Ovary (tissue), 9 donors: ENCODE measurements around the gene MGME1. TPM values are rescaled to one million over a fixed set of nuclear protein-coding genes. Genes with fewer than 3 reads are reported as not detected.

ENCODE experiments used
- DNase-seq, 5 donors: peaks; one replicate each; pipeline ENCODE4 v3.0.0-alpha.2; 2019 to 2020
- H3K27ac ChIP-seq, 2 donors: fragments of 200-600 bp; one replicate each; pipeline versions ENCODE4 v1.5.1 to v1.8.0; 2019 to 2022
- H3K27me3 ChIP-seq: fragments of 200-600 bp; one replicate; pipeline ENCODE4 v1.8.0; 2022
- H3K36me3 ChIP-seq: fragments of 200-600 bp; sonication (generic); one replicate; pipeline ENCODE4 v1.5.1; 2019
- H3K4me1 ChIP-seq: one replicate; pipeline ENCODE4 v1.8.1; 2013; ENCODE audit warnings: mild to moderate bottlenecking, moderate library complexity; ENCODE audit not compliant: insufficient read depth
- H3K4me3 ChIP-seq: fragments of 200-600 bp; sonication (generic); one replicate; pipeline ENCODE4 v1.5.1; 2017
- H3K9me3 ChIP-seq, 2 donors: fragments of 200-600 bp in 1 of 2; sonication (generic) in 1 of 2; one replicate each; pipeline versions ENCODE4 v1.5.1 to v1.8.1; 2013 to 2019; ENCODE audit warnings: mild to moderate bottlenecking in 1 of 2, moderate library complexity in 1 of 2
- CTCF ChIP-seq, 3 donors: fragments of 450-650 bp in 2 of 3; fragments of 200-600 bp in 1 of 3; IDR thresholded peaks; one replicate each; pipeline versions ENCODE4 v1.5.1 to v1.8.0; 2016 to 2022; ENCODE audit warnings: antibody characterized with exemption in 3 of 3, mild to moderate bottlenecking in 1 of 3
- EP300 ChIP-seq: sonication (generic); formaldehyde crosslinking; IDR thresholded peaks from one replicate; pipeline ENCODE4 v1.6.1; 2017; ENCODE audit warnings: antibody characterized with exemption
- POLR2A ChIP-seq: fragments of 450-650 bp; IDR thresholded peaks from one replicate; pipeline ENCODE4 v1.6.1; 2017; ENCODE audit warnings: antibody characterized with exemption, mild to moderate bottlenecking, moderate library complexity
- WGBS, 3 donors: extraction: QIAGEN DNeasy Blood & Tissue Kit in 1 of 3; methylation state at CpG; one replicate each; pipeline versions ENCODE4 v1.1.5 to v1.1.7; 2013 to 2017; 5-methylcytosine and 5-hydroxymethylcytosine counted together
- intact Hi-C, 4 donors: fragments of 100-400 bp; cut with DNase I; formaldehyde crosslinking; loops; one replicate each; pipeline versions ENCODE4 v1.11.0 to v1.15.1; 2022 to 2023
- polyA plus RNA-seq, 2 donors: library from polyadenylated mRNA; stranded (reverse); fragments of 200-250 nt in 1 of 2; fragments of 350-450 nt in 1 of 2; fragmentation: Illumina TruSeq in 1 of 2; extraction: RNeasy Lipid Tissue Mini Kit (QIAGEN cat#74804) in 1 of 2; gene quantifications; one replicate each; pipeline ENCODE4 v1.2.3, GENCODE V29; 2013 to 2014
- total RNA-seq, 7 donors: library from RNA; depleted of rRNA in 2 of 7; stranded (reverse); fragments of >200 nt in 2 of 7; fragmentation: NEBNext Ultra II Directional in 3 of 7; extraction: Animal tissue kit (Norgen Biotek cat#: 25700) in 3 of 7; gene quantifications; one replicate each; pipeline versions ENCODE4 v1.1.0 to v1.2.4, GENCODE V29; 2016 to 2023
- donor health status: DM: no; HTN: no; CAD: no; lungs with moderate emphysema.
- donor health status: DM: no; HTN: no; CAD: no.
- donor health status: Bipolar disorder and iron deficiency.
- donor health status: DM: yes; HTN: yes; CAD: no.
- donor health status: DM: no; HTN: no; CAD: no.
- donor health status: DM: yes; HTN: yes; CAD: no.

The MGME1 gene
- total and polyA plus RNA-seq, 9 donors: 5.1 to 11.9 (median 8.3) TPM

DNA sequence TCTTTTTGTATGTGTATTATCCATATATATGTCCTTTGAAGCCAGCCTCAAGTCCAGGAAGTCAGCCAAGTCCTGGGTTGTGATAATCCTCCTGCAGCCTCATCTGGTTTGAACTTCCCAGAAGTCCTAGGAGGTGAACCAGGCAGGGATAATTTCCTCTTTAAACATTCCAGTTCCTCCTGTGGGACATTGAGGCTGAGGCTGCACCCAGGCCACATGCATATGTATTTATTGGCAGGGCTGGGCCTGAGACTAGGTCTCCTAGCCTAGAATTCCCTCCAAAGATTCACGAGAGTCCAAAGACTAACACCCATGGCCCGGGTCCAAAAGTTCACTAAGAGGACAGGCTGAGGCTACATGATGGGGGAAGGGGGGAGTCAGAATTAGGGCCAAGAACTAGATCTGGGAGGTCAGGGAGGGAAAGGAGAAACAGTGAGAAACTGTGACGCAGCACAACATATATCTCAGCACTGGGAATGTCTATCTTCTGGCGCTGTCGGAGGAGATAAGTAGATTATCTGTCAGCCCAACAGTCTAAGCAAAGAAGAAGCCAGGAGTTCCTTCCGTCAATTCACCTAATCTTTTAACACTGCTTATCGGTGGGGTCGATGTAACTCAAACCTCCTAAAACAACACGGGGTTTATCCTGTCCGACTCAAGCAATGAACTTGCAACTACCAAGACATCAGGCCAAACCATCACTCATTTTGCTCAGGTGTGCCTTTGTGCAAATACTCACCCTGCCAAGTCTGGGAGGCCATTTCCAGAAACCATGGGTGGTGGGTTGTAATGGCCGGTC is 43.5 kb upstream of the MGME1 start:
- DNase-seq: no peak
- Histone ChIP-seq H3K4me3 (no peak overlapping the region), H3K9me3 (no peaks in the 10 kb centered on the region), H3K36me3 (no peaks in the 10 kb centered on the region), H3K27ac (no peak overlapping the region), H3K27me3 (no peaks in the 10 kb centered on the region), H3K4me1 (no peaks in the 10 kb centered on the region)
- TF ChIP-seq EP300 (no peak), POLR2A (no peak), CTCF (IDR thresholded peaks at IDR 0.05) (no peak)
- intact Hi-C loops: no loop called here
- 37 to 48% (median 42%) methylated on average over 11 of the region's 11 CpGs for WGBS, 3 donors

GRCh38 chr20:17925940-17926300 is 42.9 kb upstream of the MGME1 start:
- intact Hi-C loops: no loop called here
- Histone ChIP-seq H3K4me1 (no peaks in the 10 kb centered on the region), H3K27me3 (no peaks in the 10 kb centered on the region), H3K9me3 (no peaks in the 10 kb centered on the region), H3K36me3 (no peaks in the 10 kb centered on the region), H3K27ac (no peak overlapping the region), H3K4me3 (no peak overlapping the region)
- WGBS, 3 donors: 80 to 95% (median 82%) methylated on average over 1 of the region's 1 CpG
- TF ChIP-seq CTCF (IDR thresholded peaks at IDR 0.05) (no peak), POLR2A (no peak)
- no peak for DNase-seq

GRCh38 chr20:17928211-17928611 is 40.6 kb upstream of the MGME1 start:
- H3K36me3 ChIP-seq: no peaks in the 10 kb centered on the region
- DNase-seq: no peak
- no peaks in the 10 kb centered on the region for H3K27me3 ChIP-seq
- no peaks in the 10 kb centered on the region for H3K4me1 ChIP-seq
- H3K27ac ChIP-seq: no peak overlapping the region
- H3K4me3 ChIP-seq: no peak overlapping the region
- intact Hi-C loops: no loop called here
- TF ChIP-seq EP300: no peak
- TF ChIP-seq CTCF (IDR thresholded peaks at IDR 0.05): no peak
- no peak for TF ChIP-seq POLR2A
- WGBS, 3 donors: 55 to 77% (median 73%) methylated on average over 7 of the region's 7 CpGs
- no peaks in the 10 kb centered on the region for H3K9me3 ChIP-seq

- Histone ChIP-seq H3K9me3 (no peaks in the 10 kb centered on the region), H3K27me3 (no peaks in the 10 kb centered on the region), H3K4me3 (no peak overlapping the region), H3K4me1 (no peaks in the 10 kb centered on the region), H3K27ac (no peak overlapping the region), H3K36me3 (no peaks in the 10 kb centered on the region)
- no peak for DNase-seq
- 88 to 89% (median 89%) methylated on average over 22 of the region's 22 CpGs for WGBS, 3 donors
- intact Hi-C loops: no loop called here
- TF ChIP-seq CTCF (IDR thresholded peaks at IDR 0.05) (no peak), EP300 (no peak), POLR2A (no peak)
These were observed 40.0 kb upstream of the MGME1 start for GRCh38 chr20:17928633-17929311.
